Activated CD8-positive, alpha-beta T cell treated with anti-CD3 and anti-CD28 coated beads for 36 hours (primary cell): ENCODE measurements around the gene PEX19. TPM values are rescaled to one million over a fixed set of nuclear protein-coding genes. Genes with fewer than 3 reads are reported as not detected.

ENCODE experiments used
- ATAC-seq: fragments of 200-7000 bp; cut with Tn5 transposase; one replicate; pipeline ENCODE4 v1.10.0; 2021; ENCODE audit warnings: mild to moderate bottlenecking, moderate library complexity
- CTCF ChIA-PET: fragments of 350-600 bp; sonication (Branson Sonifier 250); formaldehyde crosslinking; loops from one replicate; lab custom pipeline; 2021; ENCODE audit warnings: antibody characterized with exemption; lab: Charles Lee
- POLR2A ChIA-PET: fragments of 350-600 bp; sonication (Branson Sonifier 250); formaldehyde crosslinking; loops from one replicate; lab custom pipeline; 2021; ENCODE audit warnings: antibody characterized with exemption; lab: Charles Lee
- DNase-seq: peaks from one replicate; pipeline ENCODE4 v3.0.0-alpha.2; 2020
- H3K27ac Mint-ChIP-seq: one replicate; pipeline ENCODE4 v1.8.0; 2021; ENCODE audit warnings: mild to moderate bottlenecking, mixed read lengths
- H3K27me3 Mint-ChIP-seq: one replicate; pipeline ENCODE4 v1.8.0; 2021; ENCODE audit warnings: mixed read lengths
- H3K36me3 Mint-ChIP-seq: one replicate; pipeline ENCODE4 v1.8.0; 2021; ENCODE audit warnings: low read depth, mixed read lengths
- H3K4me1 Mint-ChIP-seq: one replicate; pipeline ENCODE4 v1.8.0; 2021; ENCODE audit warnings: low read depth, mixed read lengths
- H3K4me3 Mint-ChIP-seq: one replicate; pipeline ENCODE4 v1.8.0; 2021; ENCODE audit warnings: mild to moderate bottlenecking, moderate library complexity, mixed read lengths
- H3K9me3 Mint-ChIP-seq: one replicate; pipeline ENCODE4 v1.8.0; 2021; ENCODE audit warnings: mixed read lengths
- intact Hi-C: fragments of 100-400 bp; cut with micrococcal nuclease; formaldehyde crosslinking; loops from one replicate; pipeline ENCODE4 v1.10.0; 2022
- total RNA-seq, 2 experiments: library from RNA; stranded (reverse); gene quantifications; one replicate each; pipeline ENCODE4 v1.2.3, GENCODE V29; 2021
- TF ChIP-seq, protein P1 (sequence below): fragments of 200-600 bp; IDR thresholded peaks from one replicate; pipeline ENCODE4 v1.8.0; 2022; ENCODE audit warnings: antibody characterized with exemption, mild to moderate bottlenecking

Gene PEX19
- total RNA-seq, 2 experiments from 2014 or later: 52.9 to 56.9 TPM

DNA sequence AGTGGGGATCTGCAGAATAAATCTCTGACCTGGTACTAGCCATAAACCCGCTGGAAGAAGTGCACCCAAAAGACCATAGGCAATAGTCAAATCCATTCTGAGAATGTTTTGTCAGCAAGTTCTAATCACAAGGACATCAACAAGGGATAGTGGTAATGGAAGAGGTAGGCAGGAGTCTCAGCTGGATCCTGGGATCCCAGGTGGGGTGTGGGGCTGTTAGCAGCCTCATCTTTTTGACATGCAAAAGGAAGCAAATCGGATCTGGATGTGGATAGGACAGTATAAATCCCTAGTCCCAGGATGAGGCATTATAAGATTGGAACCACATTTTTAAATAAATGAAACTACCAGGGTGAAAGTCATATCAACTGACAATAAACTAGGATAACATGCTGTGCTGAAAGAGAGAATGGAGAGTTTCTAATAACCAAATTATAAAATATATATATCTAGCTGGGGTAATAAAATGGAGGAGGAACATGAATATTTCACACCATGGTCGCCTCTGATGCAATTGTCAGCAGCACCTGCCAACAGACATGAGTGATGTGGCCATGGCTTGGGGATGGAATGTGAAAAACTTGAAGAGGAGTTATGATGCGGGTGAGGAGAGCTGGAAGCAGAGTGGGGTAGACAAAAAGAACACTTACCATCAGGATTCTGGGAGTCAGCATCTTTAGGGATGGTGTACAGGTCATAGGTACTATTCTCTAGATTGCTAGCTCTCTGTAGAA, 23.7 kb upstream of the PEX19 start:
- no peak for DNase-seq
- H3K27me3 Mint-ChIP-seq: no peaks in the 10 kb centered on the region
- H3K27ac Mint-ChIP-seq: no peak overlapping the region
- ChIA-PET CTCF (interaction anchor here (0.8 to 1.4 kb wide), 3 partner anchors 17 to 262 kb away, joined by 3 to 5 read pairs (median 3); no protein-coding TSS in a partner anchor), POLR2A (interaction anchor here (1.0 to 1.2 kb wide), 2 partner anchors 47 to 62 kb away, joined by 3 read pairs; no protein-coding TSS in a partner anchor)
- H3K9me3 Mint-ChIP-seq: no peaks in the 10 kb centered on the region
- no peak overlapping the region for H3K4me3 Mint-ChIP-seq
- ATAC-seq: no peak
- TF ChIP-seq, protein P1, sequence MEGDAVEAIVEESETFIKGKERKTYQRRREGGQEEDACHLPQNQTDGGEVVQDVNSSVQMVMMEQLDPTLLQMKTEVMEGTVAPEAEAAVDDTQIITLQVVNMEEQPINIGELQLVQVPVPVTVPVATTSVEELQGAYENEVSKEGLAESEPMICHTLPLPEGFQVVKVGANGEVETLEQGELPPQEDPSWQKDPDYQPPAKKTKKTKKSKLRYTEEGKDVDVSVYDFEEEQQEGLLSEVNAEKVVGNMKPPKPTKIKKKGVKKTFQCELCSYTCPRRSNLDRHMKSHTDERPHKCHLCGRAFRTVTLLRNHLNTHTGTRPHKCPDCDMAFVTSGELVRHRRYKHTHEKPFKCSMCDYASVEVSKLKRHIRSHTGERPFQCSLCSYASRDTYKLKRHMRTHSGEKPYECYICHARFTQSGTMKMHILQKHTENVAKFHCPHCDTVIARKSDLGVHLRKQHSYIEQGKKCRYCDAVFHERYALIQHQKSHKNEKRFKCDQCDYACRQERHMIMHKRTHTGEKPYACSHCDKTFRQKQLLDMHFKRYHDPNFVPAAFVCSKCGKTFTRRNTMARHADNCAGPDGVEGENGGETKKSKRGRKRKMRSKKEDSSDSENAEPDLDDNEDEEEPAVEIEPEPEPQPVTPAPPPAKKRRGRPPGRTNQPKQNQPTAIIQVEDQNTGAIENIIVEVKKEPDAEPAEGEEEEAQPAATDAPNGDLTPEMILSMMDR: no peak
- intact Hi-C loops: no loop called here
- H3K36me3 Mint-ChIP-seq: peaks cover 50% of the 10 kb centered on the region
- no peaks in the 10 kb centered on the region for H3K4me1 Mint-ChIP-seq

DNA sequence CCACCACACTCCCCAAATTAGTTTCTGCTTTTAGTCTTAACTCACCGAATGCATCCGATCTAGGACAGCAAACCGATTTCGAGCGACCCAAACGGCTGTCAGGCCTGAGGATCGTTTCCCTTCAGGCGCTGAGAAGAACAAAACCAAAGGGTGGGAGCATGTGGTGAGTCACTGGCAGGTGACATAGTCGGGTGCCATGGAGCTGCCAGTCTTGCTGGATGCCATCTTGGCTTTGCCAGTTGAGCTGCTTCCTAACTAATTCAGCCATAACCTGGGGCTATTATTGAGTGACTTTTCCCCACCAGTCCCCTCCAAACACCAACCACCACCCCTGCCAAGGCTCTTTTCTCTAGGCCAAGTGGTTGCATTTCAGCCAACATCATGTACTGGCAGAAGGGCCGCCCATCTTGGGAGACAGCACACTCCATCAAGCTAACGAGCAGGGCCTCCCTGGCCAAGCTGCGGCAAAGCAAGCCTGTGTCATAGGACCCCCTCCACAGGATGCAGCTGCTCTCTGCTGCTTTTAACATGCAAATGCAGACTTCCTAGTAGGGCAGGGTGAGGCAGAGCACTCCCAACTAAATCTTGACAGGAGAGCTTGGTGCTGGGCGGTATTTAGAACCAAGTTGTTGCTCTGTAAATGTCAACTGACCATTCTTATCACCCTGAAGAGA, 22.3 kb upstream of the PEX19 start:
- POLR2A ChIA-PET: interaction anchor here (1.0 to 1.2 kb wide), 2 partner anchors 46 to 61 kb away, joined by 3 read pairs; no protein-coding TSS in a partner anchor
- Mint-ChIP-seq H3K36me3 (peaks cover 48% of the 10 kb centered on the region), H3K4me3 (no peak overlapping the region), H3K4me1 (no peaks in the 10 kb centered on the region), H3K27ac (no peak overlapping the region), H3K9me3 (no peaks in the 10 kb centered on the region), H3K27me3 (no peaks in the 10 kb centered on the region)
- DNase-seq: no peak
- TF ChIP-seq, protein P1: no peak
- CTCF ChIA-PET: interaction anchor here (1.4 to 1.6 kb wide), 3 partner anchors 15 to 114 kb away, joined by 3 to 14 read pairs (median 3); no protein-coding TSS in a partner anchor
- no peak for ATAC-seq
- intact Hi-C loops: no loop called here

DNA sequence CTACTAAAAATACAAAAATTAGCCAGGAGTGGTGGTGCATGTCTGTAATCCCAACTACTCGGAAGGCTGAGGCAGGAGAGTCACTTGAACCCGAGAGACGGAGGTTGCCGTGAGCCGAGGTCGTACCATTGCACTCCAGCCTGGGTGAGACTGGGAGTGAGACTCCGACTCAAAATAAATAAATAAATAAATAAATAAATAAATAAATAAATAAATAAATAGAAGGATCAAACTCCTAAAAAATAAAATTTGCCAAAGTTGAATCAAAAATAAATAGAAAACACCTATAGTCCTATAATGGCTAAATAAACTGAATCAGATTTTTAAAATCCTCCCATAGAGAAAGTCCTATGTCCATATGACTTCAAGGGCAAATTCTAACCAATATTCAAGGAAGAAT, 15.2 kb upstream of the PEX19 start:
- ChIA-PET CTCF (interaction anchor here (1.0 to 6.2 kb wide), 2 partner anchors 8 to 9 kb away, joined by 3 to 51 read pairs; no protein-coding TSS in a partner anchor), POLR2A (no interaction called here)
- intact Hi-C loops: no loop called here
- Mint-ChIP-seq H3K9me3 (no peaks in the 10 kb centered on the region), H3K36me3 (peaks cover 50% of the 10 kb centered on the region), H3K27ac (no peak overlapping the region), H3K27me3 (no peaks in the 10 kb centered on the region), H3K4me3 (no peak overlapping the region), H3K4me1 (no peaks in the 10 kb centered on the region)
- ATAC-seq (no peak), DNase-seq (no peak)
- TF ChIP-seq, protein P1: no peak

DNA sequence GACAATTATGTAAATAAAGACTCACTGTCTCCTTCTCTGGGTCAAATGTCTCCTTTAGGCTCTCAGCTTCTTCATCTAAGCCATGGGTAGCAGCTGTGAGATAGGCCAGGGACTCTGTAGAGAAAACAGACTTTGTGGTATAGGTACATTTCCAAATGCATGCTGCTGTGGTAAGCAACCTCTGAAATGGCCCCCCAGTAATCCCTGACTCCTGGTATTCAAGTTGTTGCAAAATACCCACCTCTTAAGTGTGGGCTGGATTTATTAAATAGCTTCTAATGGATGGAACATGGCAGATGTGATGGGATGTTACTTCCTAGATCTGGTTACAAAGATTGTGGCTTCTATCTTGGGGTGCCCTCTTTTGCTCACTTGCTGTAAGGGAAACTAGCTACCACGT, 11.1 kb upstream of the PEX19 start:
- Mint-ChIP-seq H3K27ac (no peak overlapping the region), H3K27me3 (no peaks in the 10 kb centered on the region), H3K36me3 (peaks cover 61% of the 10 kb centered on the region), H3K4me3 (no peak overlapping the region), H3K4me1 (peaks cover 4% of the 10 kb centered on the region), H3K9me3 (no peaks in the 10 kb centered on the region)
- ChIA-PET POLR2A (interaction anchor here (0.6 to 1.1 kb wide), 3 partner anchors 11 to 828 kb away, joined by 3 read pairs; partner anchors contain the start of gene PEX19), CTCF (interaction anchor here (1.3 to 2.8 kb wide), 2 partner anchors 44 to 210 kb away, joined by 3 to 8 read pairs; no protein-coding TSS in a partner anchor)
- intact Hi-C loops: no loop called here
- DNase-seq (no peak), ATAC-seq (no peak)
- TF ChIP-seq, protein P1: no peak
